A549 (cell line): ENCODE data around the gene FAM78A. TPM values are rescaled to one million over a fixed set of nuclear protein-coding genes. Genes with fewer than 3 reads are reported as not detected.

Source experiments
- ATAC-seq, 2 experiments: fragments of 200-7000 bp in 1 of 2; fragments of >200 bp in 1 of 2; cut with Nextera tagmentation in 1 of 2; cut with Tn5 transposase in 1 of 2; 3 replicates each; pipeline versions ENCODE4 v1.8.0 to v1.9.1; 2018 to 2020; ENCODE audit warnings: mild to moderate bottlenecking in 1 of 2, moderate library complexity in 1 of 2
- CTCF ChIA-PET: fragments of 300-600 bp; sonication (Branson Sonifier 250); formaldehyde crosslinking; extraction: SDS; loops from one replicate; lab custom pipeline; 2021; ENCODE audit warnings: antibody characterized with exemption, inconsistent platforms; lab: Yijun Ruan, JAX
- POLR2A ChIA-PET: fragments of 350-600 bp; formaldehyde crosslinking; extraction: SDS; loops from one replicate; lab custom pipeline; 2021; ENCODE audit warnings: antibody characterized with exemption, inconsistent platforms; lab: Yijun Ruan, JAX
- DNase-seq, 2 experiments: peaks; one replicate each; pipeline versions ENCODE4 v3.0.0 to v3.0.0-alpha.2; 2011 to 2016; ENCODE audit warnings: low read depth in 1 of 2, low spot score in 1 of 2
- FAIRE-seq: peaks from 2 replicates; lab custom pipeline; 2011; peaks lifted over from hg19 to GRCh38; lab: Jason Lieb, UNC
- H3K27ac ChIP-seq, 2 experiments: fragments of >200 bp; sonication (Bioruptor Twin); formaldehyde crosslinking; 3 replicates each; pipeline ENCODE4 v1.5.1; 2016 to 2017
- H3K4me1 ChIP-seq: fragments of >200 bp; sonication (Bioruptor Twin); formaldehyde crosslinking; 3 replicates; pipeline ENCODE4 v1.6.1; 2016
- H3K4me2 ChIP-seq: fragments of >200 bp; sonication (Bioruptor Twin); formaldehyde crosslinking; 3 replicates; pipeline ENCODE4 v1.6.1; 2016
- H3K4me3 ChIP-seq: fragments of >200 bp; sonication (Bioruptor Twin); formaldehyde crosslinking; 3 replicates; pipeline ENCODE4 v1.5.1; 2016
- H3K9me3 ChIP-seq: fragments of >200 bp; sonication (Bioruptor Twin); formaldehyde crosslinking; 3 replicates; pipeline ENCODE4 v1.6.1; 2016
- CBX8 ChIP-seq: fragments of 200-600 bp; sonication (generic); IDR thresholded peaks from 2 replicates; pipeline ENCODE4 v1.6.1; 2016
- CEBPB ChIP-seq, 2 experiments: fragments of >200 bp in 1 of 2; sonication (Bioruptor Twin) in 1 of 2; formaldehyde crosslinking in 1 of 2; IDR thresholded peaks; 2 replicates each; pipeline ENCODE4 v1.6.1; 2012 to 2016
- CHD4 ChIP-seq: fragments of 200-600 bp; sonication (generic); IDR thresholded peaks from 2 replicates; pipeline ENCODE4 v1.6.1; 2016; ENCODE audit warnings: antibody characterized with exemption, mild to moderate bottlenecking, borderline replicate concordance
- FOSL2 ChIP-seq, 2 experiments: fragments of 450-650 bp in 1 of 2; fragments of >200 bp in 1 of 2; sonication (Bioruptor Twin) in 1 of 2; formaldehyde crosslinking; IDR thresholded peaks; 2 replicates each; pipeline versions ENCODE4 v1.5.0 to v1.6.1; 2016 to 2020; ENCODE audit warnings: mild to moderate bottlenecking in 1 of 2, moderate library complexity in 1 of 2
- HEYL ChIP-seq: fragments of 250-450 bp; sonication (Bioruptor Pico); IDR thresholded peaks from 2 replicates; pipeline ENCODE4 v1.8.0; 2021; ENCODE audit warnings: mild to moderate bottlenecking, moderate library complexity
- HOXB5 ChIP-seq: fragments of 250-450 bp; sonication (Bioruptor Pico); IDR thresholded peaks from 2 replicates; pipeline ENCODE4 v1.5.0; 2020; ENCODE audit warnings: mild to moderate bottlenecking, moderate library complexity
- JUN ChIP-seq, 2 experiments: fragments of >200 bp; sonication (Bioruptor Twin); formaldehyde crosslinking; IDR thresholded peaks; 2 replicates in 1 of 2; 3 replicates in 1 of 2; pipeline ENCODE4 v1.6.1; 2016 to 2017
- KDM1A ChIP-seq: fragments of 200-600 bp; sonication (generic); IDR thresholded peaks from 2 replicates; pipeline ENCODE4 v1.6.1; 2016; ENCODE audit warnings: low read depth, mild to moderate bottlenecking
- MAZ ChIP-seq: fragments of 150-350 bp; IDR thresholded peaks from 2 replicates; pipeline ENCODE4 v1.6.1; 2014; ENCODE audit warnings: antibody characterized with exemption, low read depth, low read length, borderline replicate concordance
- NPAS2 ChIP-seq: fragments of 250-450 bp; sonication (Bioruptor Pico); IDR thresholded peaks from 2 replicates; pipeline ENCODE4 v1.8.0; 2022; ENCODE audit warnings: mild to moderate bottlenecking, moderate library complexity, borderline replicate concordance
- POLR2A ChIP-seq: IDR thresholded peaks from 2 replicates; pipeline ENCODE4 v1.6.1; 2012; ENCODE audit warnings: mild to moderate bottlenecking, low read length
- RARB ChIP-seq: fragments of 250-450 bp; sonication (Bioruptor Pico); IDR thresholded peaks from 2 replicates; pipeline ENCODE4 v1.8.0; 2021; ENCODE audit warnings: mild to moderate bottlenecking, moderate library complexity
- SMC3 ChIP-seq: fragments of >200 bp; sonication (Bioruptor Twin); formaldehyde crosslinking; IDR thresholded peaks from 3 replicates; pipeline ENCODE4 v1.6.1; 2018; ENCODE audit warnings: inconsistent platforms
- TP53 ChIP-seq: fragments of 250-450 bp; sonication (Bioruptor Pico); IDR thresholded peaks from 2 replicates; pipeline ENCODE4 v1.5.0; 2021; ENCODE audit warnings: mild to moderate bottlenecking, moderate library complexity
- ZC3H11A ChIP-seq: fragments of 450-650 bp; IDR thresholded peaks from 2 replicates; pipeline ENCODE4 v1.6.1; 2014; ENCODE audit warnings: antibody characterized with exemption, mild to moderate bottlenecking
- ZSCAN20 ChIP-seq: fragments of 250-450 bp; sonication (Bioruptor Pico); IDR thresholded peaks from 2 replicates; pipeline ENCODE4 v1.8.0; 2022; ENCODE audit warnings: mild to moderate bottlenecking, moderate library complexity
- WGBS: methylation state at CpG from one replicate; pipeline ENCODE4 v1.1.6; 2017; ENCODE audit errors: missing lambda C conversion rate; 5-methylcytosine and 5-hydroxymethylcytosine counted together
- polyA plus RNA-seq, 4 experiments: library from polyadenylated mRNA; depleted of rRNA in 3 of 4; stranded (reverse); fragments of >200 nt; fragmentation: RNase III in 1 of 4; extraction: RNeasy Plus Mini Kit Qiagen cat#74134 plus additional on column Dnase treatment in 1 of 4; gene quantifications; 2 replicates in 3 of 4; 3 replicates in 1 of 4; pipeline ENCODE4 v1.2.3, GENCODE V29; 2011 to 2017
- TF ChIP-seq, protein P1 (sequence below): fragments of 250-450 bp; sonication (Bioruptor Pico); IDR thresholded peaks from 2 replicates; pipeline ENCODE4 v1.5.0; 2020; ENCODE audit warnings: low read depth, mild to moderate bottlenecking, moderate library complexity
- TF ChIP-seq, protein P2 (sequence below): fragments of >200 bp; sonication (Bioruptor Twin); formaldehyde crosslinking; IDR thresholded peaks from 2 replicates; pipeline ENCODE4 v1.6.1; 2016
- TF ChIP-seq, protein P3 (sequence below): IDR thresholded peaks from 2 replicates; pipeline ENCODE4 v1.6.1; 2012
- TF ChIP-seq, protein P4 (sequence below): IDR thresholded peaks from 2 replicates; pipeline ENCODE4 v1.6.1; 2012
- TF ChIP-seq, protein P5 (sequence below): fragments of >200 bp; sonication (Bioruptor Twin); formaldehyde crosslinking; IDR thresholded peaks from 3 replicates; pipeline ENCODE4 v1.6.1; 2016

Gene FAM78A
- polyA plus RNA-seq, 2 of the 4 experiments (the other 2 are of a cell fraction): 0.44 to 0.50 TPM

DNA sequence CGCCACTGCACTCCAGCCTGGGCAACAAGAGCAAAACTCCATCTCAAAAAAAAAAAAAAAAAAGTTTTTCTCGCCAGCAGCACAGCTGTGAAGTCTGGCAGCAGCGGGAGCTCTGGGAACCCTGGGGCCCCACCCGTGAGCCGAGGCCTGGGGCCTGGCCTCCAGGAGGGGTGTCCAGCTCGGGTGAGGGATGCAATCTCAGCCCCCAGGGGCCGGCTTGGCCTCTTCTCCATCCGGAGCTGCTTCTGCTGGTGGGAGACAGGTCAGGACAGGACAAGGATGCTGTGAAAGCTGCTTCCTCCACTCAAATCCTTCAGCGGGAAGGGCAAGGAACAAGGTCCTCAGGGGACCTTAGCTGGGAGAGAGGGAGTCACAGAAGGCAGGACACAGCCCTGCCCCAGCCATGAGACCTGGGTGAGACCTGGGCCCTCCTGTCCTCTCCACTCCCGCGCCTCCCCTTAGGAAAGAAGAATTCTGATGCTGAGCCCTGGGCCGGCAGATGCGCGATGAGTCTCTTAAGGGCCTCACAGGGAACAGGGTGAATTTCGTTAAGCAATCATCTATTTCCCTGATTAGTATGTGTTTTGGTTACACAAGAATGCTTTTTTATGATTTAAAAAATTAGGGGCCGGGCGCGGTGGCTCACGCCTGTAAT is 43.8 kb upstream of the FAM78A start:
- H3K27ac ChIP-seq: no peak overlapping the region
- peaks cover 14% of the 10 kb centered on the region; the same call in 2 of the 3 replicates for H3K4me1 ChIP-seq
- TF ChIP-seq MAZ (no peak), CBX8 (no peak), ZSCAN20 (CRISPR knock-in tag) (no peak)
- ChIA-PET POLR2A (no interaction called here), CTCF (interaction anchor here (12.3 kb wide), 1 partner anchor 16 kb away, joined by 127 read pairs; no protein-coding TSS in a partner anchor)
- no peak overlapping the region for H3K4me3 ChIP-seq
- no peak for DNase-seq
- H3K9me3 ChIP-seq: no peaks in the 10 kb centered on the region
- ATAC-seq: no peak; a peak in 1 of 6 replicates
- no peak for FAIRE-seq
- H3K4me2 ChIP-seq: no peak overlapping the region
- WGBS: 81% methylated on average over 17 of the region's 19 CpGs

DNA sequence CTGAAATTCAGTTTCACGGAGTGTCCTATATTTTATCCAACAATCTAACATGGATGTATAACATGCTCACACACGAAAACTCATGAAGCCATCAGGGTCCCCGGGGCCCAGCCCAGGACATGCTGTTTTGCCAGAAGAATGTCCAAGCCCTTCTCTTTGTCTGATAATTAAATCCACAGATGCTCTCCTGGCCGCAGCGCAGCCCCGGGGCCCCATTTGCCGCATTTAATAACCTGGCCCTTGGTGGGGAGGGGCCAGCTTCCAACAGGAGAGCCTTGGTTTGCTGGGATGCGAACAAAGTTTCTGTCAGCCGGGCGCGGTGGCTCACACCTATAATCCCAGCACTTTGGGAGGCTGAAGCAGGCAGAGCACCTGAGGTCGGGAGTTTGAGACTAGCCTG is 43.2 kb upstream of the FAM78A start:
- Histone ChIP-seq H3K4me3 (no peak overlapping the region), H3K27ac (no peak overlapping the region), H3K4me2 (no peak overlapping the region), H3K4me1 (peaks cover 14% of the 10 kb centered on the region; the same call in 2 of the 3 replicates), H3K9me3 (no peaks in the 10 kb centered on the region)
- DNase-seq (no peak), FAIRE-seq (no peak), ATAC-seq (no peak)
- ChIA-PET CTCF (interaction anchor here (2.1 to 12.3 kb wide), 2 partner anchors 17 to 262 kb away, joined by 6 to 127 read pairs; no protein-coding TSS in a partner anchor), POLR2A (no interaction called here)
- 72% methylated on average over 12 of the region's 12 CpGs for WGBS
- no peak for TF ChIP-seq RARB
- TF ChIP-seq MAZ: no peak
- no peak for TF ChIP-seq CEBPB (IDR thresholded peaks at IDR 0.05)
- TF ChIP-seq, protein P1, sequence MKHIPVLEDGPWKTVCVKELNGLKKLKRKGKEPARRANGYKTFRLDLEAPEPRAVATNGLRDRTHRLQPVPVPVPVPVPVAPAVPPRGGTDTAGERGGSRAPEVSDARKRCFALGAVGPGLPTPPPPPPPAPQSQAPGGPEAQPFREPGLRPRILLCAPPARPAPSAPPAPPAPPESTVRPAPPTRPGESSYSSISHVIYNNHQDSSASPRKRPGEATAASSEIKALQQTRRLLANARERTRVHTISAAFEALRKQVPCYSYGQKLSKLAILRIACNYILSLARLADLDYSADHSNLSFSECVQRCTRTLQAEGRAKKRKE (CRISPR knock-in tag): no peak
- TF ChIP-seq, protein P2, sequence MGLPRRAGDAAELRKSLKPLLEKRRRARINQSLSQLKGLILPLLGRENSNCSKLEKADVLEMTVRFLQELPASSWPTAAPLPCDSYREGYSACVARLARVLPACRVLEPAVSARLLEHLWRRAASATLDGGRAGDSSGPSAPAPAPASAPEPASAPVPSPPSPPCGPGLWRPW: no peak
- no peak for TF ChIP-seq NPAS2
- TF ChIP-seq, protein P3, sequence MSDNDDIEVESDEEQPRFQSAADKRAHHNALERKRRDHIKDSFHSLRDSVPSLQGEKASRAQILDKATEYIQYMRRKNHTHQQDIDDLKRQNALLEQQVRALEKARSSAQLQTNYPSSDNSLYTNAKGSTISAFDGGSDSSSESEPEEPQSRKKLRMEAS: no peak
- TF ChIP-seq, protein P4, sequence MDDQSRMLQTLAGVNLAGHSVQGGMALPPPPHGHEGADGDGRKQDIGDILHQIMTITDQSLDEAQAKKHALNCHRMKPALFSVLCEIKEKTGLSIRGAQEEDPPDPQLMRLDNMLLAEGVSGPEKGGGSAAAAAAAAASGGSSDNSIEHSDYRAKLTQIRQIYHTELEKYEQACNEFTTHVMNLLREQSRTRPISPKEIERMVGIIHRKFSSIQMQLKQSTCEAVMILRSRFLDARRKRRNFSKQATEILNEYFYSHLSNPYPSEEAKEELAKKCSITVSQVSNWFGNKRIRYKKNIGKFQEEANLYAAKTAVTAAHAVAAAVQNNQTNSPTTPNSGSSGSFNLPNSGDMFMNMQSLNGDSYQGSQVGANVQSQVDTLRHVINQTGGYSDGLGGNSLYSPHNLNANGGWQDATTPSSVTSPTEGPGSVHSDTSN: no peak
- TF ChIP-seq KDM1A: no peak
- TF ChIP-seq ZC3H11A: no peak
- no peak for TF ChIP-seq HEYL
- TF ChIP-seq CHD4: no peak
- TF ChIP-seq JUN (IDR thresholded peaks at IDR 0.05): no peak
- TF ChIP-seq TP53 (CRISPR knock-in tag): no peak
- no peak for TF ChIP-seq FOSL2 (IDR thresholded peaks at IDR 0.05)
- TF ChIP-seq FOSL2 (CRISPR knock-in tag; IDR thresholded peaks at IDR 0.05): no peak
- no peak for TF ChIP-seq SMC3
- no peak for TF ChIP-seq HOXB5 (CRISPR knock-in tag)
- TF ChIP-seq POLR2A: no peak
- TF ChIP-seq, protein P5, sequence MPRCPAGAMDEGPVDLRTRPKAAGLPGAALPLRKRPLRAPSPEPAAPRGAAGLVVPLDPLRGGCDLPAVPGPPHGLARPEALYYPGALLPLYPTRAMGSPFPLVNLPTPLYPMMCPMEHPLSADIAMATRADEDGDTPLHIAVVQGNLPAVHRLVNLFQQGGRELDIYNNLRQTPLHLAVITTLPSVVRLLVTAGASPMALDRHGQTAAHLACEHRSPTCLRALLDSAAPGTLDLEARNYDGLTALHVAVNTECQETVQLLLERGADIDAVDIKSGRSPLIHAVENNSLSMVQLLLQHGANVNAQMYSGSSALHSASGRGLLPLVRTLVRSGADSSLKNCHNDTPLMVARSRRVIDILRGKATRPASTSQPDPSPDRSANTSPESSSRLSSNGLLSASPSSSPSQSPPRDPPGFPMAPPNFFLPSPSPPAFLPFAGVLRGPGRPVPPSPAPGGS: no peak
